ENCODE data around the gene FARP1.

FARP1 gene

GRCh38 chr13:98474292-98474691 is 331.4 kb downstream of the FARP1 start:
- no peak for DNase-seq

DNA sequence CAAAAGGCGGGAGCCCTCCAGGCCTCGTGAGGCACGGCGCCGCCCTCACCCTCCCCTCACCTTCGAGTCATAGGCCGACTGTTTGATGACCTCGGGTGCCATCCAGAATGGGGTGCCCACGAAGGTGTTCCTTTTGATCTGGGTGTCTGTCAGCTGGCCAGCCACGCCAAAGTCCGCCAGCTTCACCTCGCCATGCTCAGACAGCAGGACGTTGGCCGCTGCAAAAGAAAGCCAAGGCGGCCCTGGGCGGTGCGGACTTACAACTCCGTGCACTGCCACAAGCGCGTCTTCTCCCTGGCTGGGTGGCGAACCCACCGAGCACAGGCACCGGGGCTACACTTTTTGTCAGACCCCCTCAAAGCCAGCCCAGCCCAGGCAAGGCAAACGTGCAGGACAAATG is 331.9 kb downstream of the FARP1 start:
- no peak for DNase-seq

GRCh38 chr13:98475522-98475921 is 332.6 kb downstream of the FARP1 start:
- no peak for DNase-seq

GRCh38 chr13:98476106-98476505 is 333.2 kb downstream of the FARP1 start:
- DNase-seq: no peak

DNA sequence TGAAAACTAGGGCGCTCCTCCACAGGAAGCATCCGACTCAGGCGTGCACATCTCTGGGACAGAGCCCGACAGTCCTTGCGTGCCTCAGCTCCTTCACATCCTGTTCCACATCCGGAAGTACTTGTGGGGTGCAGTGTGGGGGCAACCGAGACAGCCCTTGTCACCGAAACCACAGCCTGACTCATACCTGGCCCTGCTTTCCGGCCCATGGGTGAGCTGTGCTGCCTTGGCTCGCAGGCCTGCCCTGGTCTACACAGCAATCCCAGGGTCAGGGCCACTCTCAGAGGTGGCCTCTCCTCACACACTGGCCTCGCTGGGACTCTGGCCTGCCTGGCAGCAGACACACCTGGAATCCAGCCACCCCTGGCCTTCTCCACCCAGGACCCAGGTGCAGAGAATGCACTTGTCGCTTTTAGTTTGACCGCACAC is 333.7 kb downstream of the FARP1 start:
- no peak for DNase-seq

DNA sequence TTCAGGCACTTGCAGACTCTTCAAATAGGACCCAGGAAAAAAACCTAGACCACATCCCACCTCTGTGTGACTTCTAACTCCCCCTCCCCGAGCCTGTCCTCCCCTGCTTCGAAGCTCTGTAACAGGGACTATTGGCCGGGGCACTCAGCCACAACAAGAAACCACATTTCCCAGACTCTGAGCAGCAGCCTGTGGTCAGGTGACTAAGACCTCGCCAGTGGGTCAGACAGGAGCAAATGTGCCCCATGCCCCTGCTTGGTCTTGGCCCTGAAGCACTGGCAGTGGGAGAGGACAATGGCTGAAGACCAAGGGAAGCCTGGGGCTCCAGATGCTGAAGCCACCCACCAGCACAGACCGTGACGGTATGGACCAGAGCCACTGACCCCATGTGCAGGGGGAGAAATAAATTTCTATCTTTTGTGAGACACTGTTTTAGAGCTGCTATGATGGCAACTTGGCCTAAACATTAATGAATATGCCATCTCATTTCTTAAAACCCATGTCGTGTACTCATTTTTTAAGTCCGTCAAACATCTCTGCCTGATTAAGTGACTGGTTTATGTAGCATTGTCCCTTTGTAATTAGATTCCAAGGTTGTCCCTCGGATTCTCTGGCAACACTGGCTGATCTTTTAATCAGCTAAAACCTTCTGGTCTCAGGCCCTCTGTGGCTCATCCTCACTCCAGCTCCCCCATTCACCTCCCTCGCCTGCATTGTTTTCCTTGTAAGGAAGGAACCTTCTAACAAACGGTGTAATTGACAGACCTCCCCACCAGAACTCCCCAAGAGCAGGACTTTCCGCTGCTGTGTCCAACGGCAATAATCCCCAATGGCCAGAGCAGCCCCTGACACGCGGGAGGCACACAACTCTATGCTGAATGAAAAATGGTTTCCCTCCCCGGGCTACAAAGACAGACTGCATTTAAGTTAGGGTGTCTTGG is 335.6 kb downstream of the FARP1 start:
- no peak for DNase-seq

DNA sequence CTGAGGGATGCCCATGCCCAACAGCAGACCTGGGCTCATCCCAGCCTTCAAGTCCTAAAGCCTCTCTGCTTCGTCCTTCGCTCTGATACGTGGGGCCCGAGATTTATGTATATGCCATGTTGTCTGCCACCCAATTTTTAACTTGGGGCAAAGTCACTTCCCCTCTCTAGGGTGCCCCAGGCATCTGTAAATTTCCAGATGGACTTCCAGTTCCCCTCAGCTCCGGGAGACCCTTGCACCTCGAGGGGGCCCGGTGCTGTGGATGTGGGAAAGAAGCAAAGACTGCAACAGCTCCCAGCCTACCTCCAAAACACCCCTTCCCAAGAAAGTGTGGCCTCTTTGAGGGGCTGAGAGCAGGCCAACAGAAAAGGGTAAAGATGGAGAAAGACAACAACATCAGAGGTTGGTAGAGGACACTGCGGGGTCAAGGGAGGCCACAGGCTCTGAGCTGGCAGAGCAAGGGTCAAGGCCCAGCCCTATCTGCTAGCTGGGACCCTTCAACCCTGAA is 336.7 kb downstream of the FARP1 start:
- no peak for DNase-seq

GRCh38 chr13:98480915-98481877 is 338.3 kb downstream of the FARP1 start:
- DNase-seq: peak; percentile 16

DNA sequence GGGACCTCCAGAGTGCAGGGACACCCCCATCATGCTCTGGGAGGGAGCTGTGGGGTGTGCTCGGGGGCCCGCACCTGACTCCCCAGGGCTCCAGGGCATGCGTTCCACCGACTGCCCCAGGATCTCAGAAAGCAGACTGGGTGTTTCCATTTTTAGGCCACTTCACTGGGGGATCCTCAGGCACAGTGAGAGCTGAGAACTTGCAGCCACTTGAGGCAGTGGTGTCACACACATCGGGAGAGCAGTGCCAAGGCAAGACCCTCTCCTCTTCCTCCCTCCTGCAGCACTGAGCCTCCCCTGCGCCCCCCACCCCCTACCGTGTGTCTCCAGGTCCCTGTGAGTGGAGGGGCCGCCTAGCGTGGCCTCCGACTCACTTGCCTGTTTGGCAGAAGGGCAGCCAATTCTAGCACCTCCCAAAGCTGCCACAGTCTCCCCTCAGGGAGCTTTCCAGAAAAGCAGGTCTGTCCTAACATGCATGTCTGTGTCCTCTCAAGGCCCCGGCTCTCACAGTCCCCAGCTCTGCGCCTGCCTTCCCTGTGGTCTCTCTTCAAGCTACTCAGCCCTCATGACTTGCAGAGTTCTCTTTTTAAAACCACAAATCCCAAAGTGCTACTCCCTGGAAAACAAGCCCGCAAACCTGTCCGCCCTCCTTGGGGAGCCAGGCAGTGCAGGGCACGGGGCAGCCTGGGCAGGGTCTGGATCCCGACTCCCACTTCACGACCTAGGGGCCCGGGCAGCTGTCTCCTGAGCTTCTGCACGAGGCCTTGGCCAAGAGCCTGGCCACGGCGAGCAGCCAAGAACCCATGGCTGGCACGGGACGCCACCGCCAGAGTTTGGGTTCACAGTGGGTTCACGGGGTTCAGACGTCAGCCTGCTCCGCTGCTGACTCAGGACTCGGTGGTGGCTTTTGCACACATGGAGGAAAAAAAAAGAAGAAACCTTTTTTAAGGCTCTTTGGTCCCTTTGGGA is 339.9 kb downstream of the FARP1 start:
- DNase-seq: no peak

DNA sequence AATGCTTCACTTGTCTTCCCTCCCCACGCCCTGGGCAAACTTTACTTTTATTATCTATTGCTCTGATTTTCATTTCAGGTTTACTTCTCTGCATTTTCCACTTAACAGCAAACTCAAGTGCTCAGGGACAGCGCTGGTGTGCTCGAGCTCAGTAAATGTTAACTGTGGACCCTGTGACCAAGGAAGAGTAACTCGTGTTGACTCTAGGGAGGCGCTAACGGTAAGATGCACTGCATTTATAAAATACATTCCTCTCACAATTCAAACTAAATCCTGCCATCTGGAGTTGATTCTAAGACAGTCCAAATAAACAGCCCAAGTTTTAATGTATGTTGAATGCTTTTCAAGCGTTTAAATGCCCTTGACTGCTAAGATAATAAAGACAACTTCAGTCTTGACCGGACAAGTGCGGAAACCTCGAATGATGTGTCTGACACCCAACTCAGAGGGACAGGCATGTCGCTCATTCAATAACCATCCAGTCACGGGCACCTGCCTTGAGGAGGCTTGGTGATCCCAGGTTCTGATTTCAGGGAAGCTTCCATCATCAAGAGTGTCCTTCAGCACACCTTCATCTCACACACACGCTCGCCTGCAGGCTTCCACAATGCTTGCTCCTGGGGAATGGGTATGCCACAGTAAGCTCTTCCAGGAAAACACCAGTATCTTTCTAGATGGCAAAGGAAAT is 340.9 kb downstream of the FARP1 start:
- DNase-seq: no peak

DNA sequence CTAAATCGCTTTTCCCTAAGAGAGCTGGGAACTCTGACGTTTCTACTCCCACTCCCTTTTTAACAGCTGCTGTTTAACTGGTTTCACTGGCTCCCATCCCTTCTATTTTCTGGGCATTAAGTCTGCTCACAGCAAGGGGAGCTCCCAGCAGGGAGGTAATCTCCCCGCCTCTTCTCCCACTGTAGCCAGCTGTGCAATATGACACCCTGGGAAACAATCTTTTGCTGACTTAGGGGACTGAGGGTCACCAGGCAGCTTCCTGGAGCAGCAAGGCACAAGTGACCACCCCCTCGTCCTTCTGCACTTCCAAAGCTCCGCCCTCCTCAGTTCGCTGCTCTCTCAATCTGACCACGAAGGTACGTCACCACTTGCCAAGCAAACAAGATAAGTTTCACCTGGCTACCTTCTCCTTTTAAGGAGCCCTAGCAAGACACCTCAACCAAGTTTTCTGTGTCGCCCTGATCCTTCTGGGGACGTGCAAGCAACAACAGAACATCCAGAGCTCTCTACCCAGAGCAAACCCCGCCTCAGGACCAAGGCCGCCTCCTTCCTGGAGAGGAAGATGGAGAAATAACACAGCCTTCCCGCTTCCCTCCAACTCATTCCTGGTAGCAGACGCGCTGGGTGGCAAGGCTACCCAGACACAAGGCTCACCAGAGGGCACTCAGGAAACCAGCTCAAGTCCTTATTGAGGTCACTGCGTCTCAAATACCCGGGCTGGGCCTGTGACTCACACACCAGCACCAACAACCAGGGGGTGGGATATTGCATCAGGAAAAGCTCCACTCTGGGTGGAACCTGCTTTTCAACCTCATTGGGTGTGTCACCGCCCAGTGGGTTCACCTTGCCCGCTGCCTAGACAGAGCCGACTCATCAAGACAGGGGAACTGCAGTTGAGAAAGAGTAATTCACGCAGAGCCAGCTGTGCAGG is 341.7 kb downstream of the FARP1 start:
- peak; percentile 73 for DNase-seq

DNA sequence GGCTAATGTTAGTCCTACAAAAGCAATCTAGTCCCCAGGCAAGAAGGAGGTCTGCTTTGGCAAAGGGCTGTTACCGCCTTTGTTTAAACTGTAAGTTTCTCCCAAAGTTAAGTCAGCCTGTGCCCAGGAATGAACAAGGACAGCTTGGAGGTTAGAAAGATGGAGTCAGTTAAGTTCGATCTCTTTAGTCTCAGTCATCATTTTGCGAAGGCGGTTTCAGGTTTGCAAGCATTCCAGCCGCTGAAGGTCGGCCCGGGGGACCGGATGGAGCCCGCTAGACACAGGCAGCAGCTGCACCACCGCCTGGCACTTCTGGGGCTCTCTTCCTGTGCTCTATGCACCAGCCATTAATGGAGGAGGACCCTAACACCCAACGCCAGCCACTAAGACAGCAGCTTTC is 342.7 kb downstream of the FARP1 start:
- DNase-seq: no peak

- DNase-seq: no peak
Observed at GRCh38 chr13:98486412-98486811, 343.5 kb downstream of the FARP1 start.

DNA sequence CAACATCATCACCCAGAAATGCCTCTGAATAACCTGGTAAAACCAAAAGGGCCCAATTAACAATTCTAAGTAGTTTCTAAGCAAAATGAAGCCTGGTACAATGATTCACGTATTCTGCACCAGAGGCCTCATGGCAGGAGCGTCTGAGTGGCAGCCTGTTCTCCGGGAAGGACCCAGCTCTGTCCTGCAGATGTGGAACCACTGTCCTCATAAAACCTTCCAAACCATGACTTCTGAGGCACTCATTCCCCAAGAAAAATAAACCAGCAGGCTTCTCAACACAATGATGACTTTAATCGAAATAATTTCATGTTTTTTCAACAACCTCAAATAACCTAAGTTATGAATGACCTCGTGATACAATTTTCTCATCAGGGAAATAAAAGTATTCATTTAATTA is 344.1 kb downstream of the FARP1 start:
- no peak for DNase-seq

GRCh38 chr13:98487522-98487921 is 344.6 kb downstream of the FARP1 start:
- DNase-seq: no peak

DNA sequence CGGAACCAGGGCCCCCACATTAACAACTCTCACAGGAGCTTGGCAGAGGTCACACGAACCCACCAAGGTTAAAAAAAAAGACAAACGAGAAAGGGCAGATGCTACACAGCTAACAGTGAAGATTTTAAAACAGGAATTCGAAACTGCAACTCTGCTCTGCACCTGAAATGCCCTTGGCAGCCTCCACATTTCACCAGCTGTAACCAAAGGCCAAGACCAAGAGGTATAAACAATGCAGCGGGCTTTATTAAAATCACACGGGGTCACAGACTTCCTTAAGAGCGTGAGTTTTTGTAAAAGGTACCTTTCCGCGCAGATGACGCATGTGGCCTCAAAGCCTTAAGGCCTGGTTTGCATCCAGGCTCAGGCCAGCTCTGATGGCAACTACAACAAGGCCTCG is 345.8 kb downstream of the FARP1 start:
- no peak for DNase-seq

DNA sequence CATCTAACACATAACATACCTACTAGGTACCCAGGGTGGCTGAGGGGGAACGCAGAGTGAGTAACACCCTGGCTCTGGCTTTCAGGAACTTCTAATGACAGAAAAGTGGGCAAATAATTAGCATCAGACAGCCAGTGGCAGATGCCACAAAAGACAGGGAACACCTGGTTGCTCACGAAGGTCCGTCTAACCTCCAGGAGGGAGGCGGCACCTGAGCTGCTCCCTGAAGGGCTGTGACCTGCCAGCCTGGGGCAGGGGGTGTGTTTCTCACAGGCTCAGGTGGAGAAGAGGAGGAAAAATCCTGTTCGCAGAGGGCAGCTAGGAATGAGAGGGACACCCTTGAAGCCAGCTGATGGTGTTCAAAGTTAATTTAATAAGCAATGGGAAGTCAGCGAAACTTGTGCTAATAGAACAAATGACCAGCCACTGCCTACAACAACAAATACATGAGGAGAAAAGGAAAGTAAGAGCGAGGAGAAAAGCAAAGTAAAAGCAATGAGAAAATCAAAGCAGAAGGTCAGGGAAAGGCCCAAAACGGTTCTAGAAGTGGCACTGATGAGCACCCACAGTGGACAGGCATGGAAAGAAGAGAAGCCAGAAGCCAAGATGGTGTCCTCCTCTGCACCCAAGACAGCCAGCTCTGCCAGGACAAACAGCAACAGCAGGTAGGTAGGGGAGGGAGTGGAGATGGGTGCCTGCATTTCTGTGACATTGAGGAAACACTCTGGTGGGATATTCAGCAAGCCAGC is 346.7 kb downstream of the FARP1 start:
- no peak for DNase-seq

- DNase-seq: no peak
Observed at GRCh38 chr13:98490195-98490836, 347.4 kb downstream of the FARP1 start.

- DNase-seq: no peak
Observed at GRCh38 chr13:98490866-98491265, 348.0 kb downstream of the FARP1 start.
